Retina (tissue), 1 donor: ENCODE measurements around the gene NOCT.
"Not testable (repeated sequence)": the region's sequence is repeated elsewhere in the genome, so short reads cannot be mapped to it uniquely, and the experiment has no call there.

Experiments
- DNase-seq: peaks from one replicate; pipeline ENCODE4 v3.0.0-alpha.2; 2016

NOCT gene, protein sequence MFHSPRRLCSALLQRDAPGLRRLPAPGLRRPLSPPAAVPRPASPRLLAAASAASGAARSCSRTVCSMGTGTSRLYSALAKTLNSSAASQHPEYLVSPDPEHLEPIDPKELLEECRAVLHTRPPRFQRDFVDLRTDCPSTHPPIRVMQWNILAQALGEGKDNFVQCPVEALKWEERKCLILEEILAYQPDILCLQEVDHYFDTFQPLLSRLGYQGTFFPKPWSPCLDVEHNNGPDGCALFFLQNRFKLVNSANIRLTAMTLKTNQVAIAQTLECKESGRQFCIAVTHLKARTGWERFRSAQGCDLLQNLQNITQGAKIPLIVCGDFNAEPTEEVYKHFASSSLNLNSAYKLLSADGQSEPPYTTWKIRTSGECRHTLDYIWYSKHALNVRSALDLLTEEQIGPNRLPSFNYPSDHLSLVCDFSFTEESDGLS

GRCh38 chr4:139015269-139015947 lies at the start of gene NOCT:
TSS of gene NOCT (plus strand) at chr4:139015781. CDS start at chr4:139015982, 201 bp downstream.
- peak; percentile 99 for DNase-seq

DNA sequence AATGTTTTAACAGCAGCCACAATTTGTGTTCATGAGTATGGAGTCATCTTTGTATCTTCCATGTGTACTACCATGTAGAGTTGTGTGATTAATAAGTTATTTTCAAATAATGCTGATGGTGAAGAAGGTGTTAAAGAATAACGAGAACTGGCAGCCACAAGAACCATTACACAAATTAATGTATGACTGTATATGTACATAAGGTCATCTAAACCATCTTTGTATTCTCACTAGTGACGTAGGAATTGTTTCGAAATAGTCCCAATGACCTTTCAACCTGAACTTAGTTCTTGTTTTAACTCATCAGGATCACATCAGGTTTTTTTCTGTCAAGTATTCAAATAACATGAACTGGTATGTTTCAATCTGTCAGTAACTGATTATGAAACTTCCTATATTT lies 48.3 kb upstream of the NOCT start:
- DNase-seq, result no peak

DNA sequence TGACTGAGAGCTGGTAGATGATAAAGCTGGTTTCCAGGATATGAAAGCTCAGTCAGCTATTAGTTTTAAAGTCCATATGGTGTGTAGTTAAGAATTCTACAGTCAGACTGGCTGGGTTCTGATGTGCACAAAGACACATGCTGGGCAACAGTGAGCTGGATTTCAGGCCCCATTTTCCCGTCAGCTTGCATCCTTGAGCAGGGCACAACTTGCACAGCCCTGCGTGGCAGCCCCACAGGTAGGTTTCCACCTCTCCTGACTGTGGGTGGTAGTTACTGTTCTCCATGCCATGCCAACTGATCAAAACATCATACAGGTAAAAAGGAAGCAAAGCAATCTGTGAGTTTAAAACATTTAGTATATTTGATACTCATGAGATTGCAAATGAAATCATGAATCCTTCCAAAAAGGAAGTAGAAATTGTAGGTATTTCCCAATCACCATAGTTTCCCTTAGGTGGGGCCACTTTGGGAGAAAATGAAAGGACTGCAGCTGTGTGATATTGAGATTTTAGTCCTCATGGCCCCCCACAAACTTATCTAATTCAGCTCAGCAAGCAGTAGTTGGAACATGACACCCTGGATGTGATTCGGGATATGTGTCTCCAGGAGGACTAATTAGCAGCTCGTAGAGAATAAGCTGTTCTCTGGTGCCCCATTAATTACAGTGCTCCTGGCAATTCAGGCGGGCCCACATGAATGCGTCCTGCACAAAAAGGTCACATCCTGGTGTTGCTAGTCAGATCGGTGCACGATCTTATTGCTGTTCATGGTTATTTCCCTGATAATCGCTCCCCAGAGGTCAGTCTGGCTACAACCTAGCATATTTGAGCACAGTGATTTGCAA lies 42.4 kb upstream of the NOCT start:
- DNase-seq, result peak; percentile 20

DNA sequence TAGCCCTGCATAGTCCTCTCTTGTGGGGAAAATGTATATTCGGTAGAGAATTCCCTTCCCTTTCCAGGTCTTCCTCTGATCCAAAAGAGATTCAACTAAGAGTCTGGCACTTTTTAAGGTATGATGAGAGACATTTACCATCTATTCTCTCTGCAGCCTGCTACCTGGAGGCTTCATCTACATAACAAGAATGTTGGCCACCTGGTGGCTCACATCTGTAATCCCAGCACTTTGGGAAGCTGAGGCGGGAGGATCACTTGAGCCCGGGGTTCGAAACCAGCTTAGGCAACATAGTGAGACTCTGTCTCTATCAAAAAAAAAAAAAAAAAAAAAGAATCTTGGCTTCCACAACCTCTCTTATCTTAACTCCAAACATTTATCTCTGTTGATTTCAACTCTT lies 40.4 kb upstream of the NOCT start:
- no peak for DNase-seq

DNA sequence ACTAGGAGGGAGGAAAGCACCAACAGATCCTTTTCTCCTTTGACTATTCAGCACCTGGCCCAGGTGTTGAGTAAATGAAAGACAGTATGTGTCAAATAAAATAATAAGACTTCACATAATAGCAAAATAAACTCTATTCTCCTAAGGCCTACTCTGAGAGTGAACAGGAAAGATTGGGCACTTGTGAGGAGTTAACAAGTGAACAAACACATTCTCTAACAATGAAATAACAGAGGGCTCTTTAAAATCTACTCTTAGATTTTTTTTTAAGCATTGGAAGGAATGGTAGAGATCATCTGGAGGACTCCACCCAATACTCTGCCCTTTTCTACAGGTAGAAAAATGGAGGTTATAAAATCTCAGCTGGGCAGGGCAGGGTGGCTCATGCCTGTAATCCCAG lies 39.1 kb upstream of the NOCT start:
- DNase-seq, result no peak

DNA sequence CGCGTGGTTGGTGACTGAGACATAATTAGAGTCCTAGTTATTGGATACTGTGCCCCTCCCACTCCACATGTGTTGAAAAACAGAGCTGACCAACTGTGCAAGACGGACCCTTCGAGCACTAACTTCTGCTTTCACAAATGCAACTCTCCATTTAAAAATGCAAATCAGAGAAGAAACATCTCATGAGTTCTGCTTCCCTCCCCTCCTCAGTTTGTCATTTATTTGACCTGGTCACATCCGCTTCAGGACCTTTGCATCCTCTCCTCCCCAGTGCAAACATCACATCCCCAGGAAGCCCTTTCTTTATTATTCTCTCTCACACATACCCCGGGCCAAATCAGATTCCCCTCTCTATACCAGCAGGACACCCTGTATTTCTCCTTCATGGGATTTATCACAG lies 38.1 kb upstream of the NOCT start:
- no peak for DNase-seq

DNA sequence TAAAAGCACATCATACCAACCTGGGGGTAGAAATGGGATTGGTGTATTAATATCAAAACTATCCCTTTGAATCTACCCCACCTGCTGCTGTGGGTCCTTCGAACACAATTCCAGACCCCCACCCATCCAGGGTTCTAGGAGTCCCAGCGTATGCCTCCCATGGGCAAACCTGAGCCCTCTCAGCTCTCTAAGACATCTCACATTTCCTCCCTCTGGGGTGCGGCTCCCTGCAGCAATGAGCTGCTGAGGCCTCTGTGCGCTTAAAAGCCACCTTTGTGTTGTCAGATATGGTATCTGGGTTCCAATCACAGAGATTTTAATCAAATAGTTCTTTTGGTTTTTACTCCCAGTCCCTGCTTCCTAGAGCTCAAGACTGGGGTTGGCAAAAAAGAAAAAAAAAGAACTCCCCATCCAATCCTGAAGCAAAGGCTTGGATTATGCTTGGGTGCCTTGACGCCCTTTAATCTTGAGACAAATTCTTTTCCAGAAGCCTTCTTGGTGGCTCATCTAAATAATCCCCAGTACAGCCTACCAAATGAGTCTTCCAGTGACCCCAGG lies 37.5 kb upstream of the NOCT start:
- DNase-seq, result no peak

GRCh38 chr4:138978600-138978999 lies 37.0 kb upstream of the NOCT start:
- no peak for DNase-seq

DNA sequence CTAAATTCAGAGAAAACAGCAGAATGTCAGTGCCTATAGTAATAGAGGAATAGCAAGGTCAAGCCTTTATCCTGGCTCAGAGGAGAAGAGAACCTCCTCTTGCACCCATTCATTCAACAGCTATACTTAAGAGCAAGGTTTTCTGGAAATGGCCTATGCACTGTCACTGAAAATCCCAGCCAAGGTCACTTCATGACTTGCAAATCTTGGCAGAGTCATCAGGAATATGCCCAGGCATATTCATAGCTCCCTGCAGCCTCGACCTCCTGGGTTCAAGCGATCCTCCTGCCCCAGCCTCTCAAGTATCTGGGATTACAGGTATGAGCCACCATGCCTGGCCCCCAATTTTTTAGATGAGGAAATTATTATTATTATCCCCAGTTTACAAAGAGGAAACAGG lies 35.8 kb upstream of the NOCT start:
- DNase-seq, result no peak

DNA sequence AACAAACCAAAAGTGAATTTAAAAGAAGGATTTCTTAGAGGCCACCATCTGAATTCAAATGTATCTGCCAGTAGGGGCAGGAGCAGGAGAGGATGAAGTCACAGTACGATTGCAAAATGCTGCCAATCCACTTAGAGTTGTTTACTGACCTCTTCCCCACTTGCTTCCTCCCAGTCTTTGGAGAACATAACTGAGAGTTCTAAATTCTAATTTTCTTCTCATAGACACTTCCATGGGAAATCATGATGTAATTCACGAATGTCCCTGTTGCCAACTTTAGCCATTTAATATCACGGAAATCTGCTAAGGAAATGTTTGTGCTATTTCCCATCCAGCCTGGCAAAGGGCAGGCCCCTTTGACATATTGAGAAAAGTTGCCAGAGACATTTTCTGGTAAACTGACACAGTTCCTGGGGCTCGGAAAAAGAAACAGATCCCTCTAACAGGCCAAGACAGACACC lies 33.6 kb upstream of the NOCT start:
- DNase-seq, result no peak

DNA sequence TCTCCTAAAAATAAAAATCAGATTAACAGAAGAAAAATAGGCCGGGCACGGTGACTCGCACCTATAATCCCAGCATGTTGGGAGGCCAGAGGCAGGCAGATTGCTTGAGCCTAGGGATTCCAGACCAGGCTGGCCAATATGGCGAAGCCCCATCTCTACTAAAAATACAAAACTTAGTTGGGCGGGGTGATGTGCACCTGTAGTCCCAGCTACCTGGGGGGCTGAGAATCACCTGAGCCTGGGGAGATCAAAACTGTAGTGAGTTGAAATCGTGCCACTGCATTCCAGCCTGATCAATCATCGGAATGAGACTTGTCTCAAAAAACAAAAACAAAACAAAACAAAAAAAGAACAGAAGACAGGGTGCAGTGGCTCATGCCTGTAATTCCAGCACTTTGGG lies 32.8 kb upstream of the NOCT start:
- DNase-seq, result no peak

DNA sequence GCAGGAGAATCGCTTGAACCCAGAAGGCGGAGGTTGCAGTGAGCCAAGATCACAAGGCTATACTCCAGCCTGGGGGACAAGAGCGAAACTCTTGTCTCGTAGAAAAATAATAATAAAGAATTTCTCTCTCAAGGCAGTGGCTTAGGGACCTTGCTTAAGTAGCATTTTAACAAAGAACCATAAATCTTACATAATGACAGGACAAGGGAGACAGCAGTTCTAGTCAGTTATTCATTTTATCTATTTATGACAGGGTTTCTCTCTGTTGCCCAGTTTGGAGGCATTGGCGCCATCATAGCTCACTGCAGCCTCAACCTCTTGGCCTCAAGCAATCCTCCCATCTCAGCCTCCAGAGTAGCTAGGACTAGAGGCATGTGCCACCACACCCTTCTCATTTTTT lies 31.9 kb upstream of the NOCT start:
- no peak for DNase-seq

DNA sequence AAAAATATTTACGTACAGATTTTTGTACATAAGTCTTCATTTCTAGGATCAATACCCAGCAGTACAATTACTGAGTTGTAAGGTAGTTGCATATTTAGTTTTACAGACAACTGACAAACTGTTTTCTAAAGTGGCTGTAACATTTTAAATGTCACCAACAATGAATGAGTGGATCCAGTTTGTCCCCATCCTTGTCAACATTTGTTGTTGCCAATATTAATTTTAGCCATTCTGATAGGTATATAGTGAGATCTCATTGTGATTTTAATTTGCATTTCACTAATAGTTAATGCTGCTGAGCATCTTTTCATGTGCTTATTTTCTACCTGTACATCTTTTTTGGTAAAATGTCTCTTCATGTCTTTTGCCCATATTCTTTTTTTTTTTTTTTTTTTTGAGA lies 30.9 kb upstream of the NOCT start:
- no peak for DNase-seq

- DNase-seq, result no peak
These were observed 22.9 kb upstream of the NOCT start for GRCh38 chr4:138992676-138993075.

DNA sequence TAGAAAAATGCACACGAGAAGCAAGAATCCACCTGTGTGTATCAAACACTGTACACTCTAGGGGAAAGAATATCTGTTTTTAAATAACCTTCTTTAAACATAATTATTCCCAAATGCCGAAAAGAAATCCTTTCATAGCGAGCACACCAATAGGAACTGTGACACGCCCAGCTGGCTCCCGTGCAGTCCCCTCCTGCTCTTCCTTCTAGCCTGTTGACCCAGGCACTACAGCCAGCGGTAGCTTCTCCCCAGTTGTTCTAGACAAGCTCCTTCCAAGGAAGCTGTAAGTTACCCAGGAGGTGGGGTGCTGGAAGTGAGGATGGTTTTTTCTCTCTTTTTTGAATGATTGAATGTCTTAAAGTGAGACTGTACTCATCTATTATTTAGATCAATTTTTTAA lies 19.5 kb upstream of the NOCT start:
- DNase-seq, result no peak

GRCh38 chr4:138999666-139000065 lies 15.9 kb upstream of the NOCT start:
- DNase-seq, result no peak

GRCh38 chr4:139000134-139000533 lies 15.4 kb upstream of the NOCT start:
- not testable (repeated sequence) for DNase-seq

DNA sequence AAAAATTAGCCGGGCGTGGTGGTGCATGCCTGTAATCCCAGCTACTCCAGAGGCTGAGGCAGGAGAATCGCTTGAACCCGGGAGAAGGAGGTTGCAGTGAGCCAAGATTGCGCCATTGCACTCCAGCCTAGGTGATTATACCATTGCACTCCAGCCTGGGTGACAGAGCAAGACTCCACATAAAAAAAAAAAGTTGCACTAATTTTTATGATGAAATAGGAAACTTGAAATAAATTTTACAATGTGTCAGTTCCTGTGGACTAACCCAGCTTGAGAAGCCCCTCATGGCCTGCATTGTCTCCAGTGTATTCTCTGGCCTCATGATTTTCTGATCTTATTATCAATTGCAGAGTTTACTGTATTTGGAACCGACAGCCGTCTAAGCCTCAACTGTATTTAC lies 14.2 kb upstream of the NOCT start:
- DNase-seq, result not testable (repeated sequence)

DNA sequence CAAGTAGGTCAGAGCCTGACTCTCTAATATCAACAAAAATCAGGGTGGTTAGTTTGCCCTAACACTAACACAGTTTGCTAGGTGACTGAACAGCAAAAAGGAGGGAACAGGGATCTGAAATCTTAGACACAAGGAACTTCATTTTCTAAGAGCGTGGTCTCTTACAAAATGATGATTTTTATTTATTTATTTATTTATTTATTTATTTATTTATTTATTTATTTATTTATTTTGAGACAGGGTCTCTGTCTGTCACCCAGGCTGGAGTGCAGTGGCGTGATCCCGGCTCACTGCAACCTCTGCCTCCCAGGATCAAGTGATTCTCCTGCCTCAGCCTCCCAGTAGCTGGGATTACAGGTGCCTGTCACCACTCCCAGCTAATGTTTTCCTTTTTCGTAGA lies 11.9 kb upstream of the NOCT start:
- not testable (repeated sequence) for DNase-seq

DNA sequence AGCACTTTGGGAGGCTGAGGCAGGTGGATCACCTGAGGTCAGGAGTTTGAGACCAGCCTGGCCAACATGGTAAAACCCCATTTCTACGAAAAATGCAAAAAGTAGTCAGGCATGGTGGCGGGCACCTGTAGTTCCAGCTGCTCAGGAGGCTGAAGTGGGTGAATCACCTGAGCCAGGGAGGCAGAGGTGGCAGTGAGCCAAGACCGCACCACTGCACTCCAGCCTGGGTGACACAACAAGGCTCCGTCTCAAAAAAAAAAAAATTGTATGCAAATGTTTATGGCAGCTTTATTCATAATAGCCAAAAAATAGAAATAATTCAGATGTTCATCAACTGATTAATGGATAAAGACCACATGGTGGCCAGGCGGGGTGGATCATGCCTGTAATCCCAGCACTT lies 9.8 kb upstream of the NOCT start:
- no peak for DNase-seq

DNA sequence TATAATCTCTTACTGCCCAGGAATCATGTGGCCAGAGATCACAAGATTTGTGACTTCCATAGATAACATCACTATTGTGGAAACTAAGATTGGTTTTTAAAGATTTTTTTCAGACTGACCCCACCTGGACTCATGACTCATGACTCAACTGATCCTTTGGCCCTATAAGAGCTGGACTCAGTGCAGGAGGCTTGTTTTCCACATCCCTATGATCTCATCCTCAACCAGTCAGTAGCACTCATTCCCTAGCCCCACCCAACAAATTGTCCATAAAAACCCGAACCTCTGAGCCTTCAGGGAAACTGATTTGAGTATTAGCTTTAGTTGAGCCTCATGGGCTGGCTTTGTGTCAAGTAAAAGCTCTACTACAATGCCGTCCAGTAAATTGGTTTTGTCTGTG lies 7.9 kb upstream of the NOCT start:
- DNase-seq, result no peak

DNA sequence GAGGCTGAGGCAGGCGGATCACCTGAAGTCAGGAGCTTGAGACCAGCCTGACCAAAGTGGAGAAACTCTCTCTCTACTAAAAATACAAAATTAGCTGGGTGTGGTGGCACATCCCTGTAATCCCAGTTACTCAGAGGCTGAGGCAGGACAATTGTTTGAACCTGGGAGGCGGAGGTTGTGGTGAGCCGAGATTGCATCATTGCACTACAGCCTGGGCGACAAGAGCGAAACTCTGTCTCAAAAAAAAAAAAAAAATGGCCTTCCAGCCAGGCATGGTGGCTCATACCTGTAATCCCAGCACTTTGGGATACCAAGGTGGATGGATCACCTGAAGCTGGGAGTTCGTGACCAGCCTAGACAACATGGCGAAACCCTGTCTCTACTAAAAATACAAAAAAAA lies 7.3 kb upstream of the NOCT start:
- DNase-seq, result not testable (repeated sequence)

GRCh38 chr4:139009702-139010101 lies 5.9 kb upstream of the NOCT start:
- DNase-seq, result no peak
